ENCODE data around the gene IFNA5.

IFNA5 gene

DNA sequence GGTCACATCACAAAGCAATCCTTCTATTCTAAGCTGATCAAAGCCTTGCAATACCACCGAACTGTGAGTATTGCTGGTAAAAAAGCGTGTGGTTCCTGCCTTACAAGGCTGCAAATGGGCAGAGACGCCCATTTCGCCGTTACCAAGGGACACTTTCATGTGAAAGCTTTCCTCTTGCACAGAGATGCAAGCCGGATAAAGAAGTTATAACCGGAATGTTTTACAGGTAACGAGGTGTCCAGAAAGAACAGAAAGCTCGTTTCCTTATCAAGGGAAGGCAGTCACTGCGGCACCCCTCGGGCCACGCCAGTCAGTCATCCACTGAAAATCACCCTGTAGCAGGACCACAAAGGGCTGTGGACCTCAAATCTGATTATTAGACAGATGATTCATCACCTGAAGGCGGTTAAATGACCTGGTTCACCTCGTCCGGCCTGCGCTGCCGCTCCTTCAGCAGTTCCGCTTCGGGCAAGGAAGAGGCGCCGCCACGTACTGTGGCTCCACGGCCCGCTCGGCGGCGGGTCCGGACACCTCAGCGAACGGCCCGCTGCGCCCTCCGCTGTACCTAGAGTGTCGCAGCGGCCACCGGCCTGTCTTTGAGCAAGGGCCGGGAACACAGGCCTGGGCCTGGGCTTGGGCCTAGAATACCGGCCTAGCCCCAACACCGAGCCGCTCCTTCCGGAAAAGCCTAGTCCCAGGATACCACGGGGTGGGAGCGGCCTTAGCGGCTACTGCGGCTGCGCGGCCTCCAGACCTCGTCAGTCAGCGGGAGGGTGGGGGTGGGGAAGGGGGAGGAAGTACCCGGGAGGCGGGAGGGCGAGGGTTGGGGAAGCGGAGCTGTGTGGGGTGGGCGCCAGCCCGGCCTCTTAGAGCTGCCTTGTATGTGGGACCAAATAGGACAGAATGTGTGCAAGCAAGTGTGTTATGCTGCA lies 29.9 kb upstream of the IFNA5 start, which contains the start of gene KLHL9:
Gene KLHL9, minus strand, starts transcription at position 704 of the 932 bp plus-strand sequence. Its CDS starts 545 bp downstream, at position 159.
- H3K4me1 ChIP-seq (ENCODE audit: insufficient read depth, poor library complexity, severe bottlenecking) = peaks cover 32% of the 10 kb centered on the region
- DNase-seq (ENCODE audit: low spot score) = peak; percentile 91

GRCh38 chr9:21333226-21333625 lies 28.1 kb upstream of the IFNA5 start:
- H3K9me3 ChIP-seq (ENCODE audit: severe bottlenecking) = no peaks in the 10 kb centered on the region
- H3K27ac ChIP-seq (ENCODE audit: poor library complexity, severe bottlenecking) = no peak overlapping the region
- peaks cover 35% of the 10 kb centered on the region for H3K4me1 ChIP-seq (ENCODE audit: insufficient read depth, poor library complexity, severe bottlenecking)
- H3K4me3 ChIP-seq (ENCODE audit: severe bottlenecking) = no peak overlapping the region
- peaks cover 50% of the 10 kb centered on the region for H3K36me3 ChIP-seq (ENCODE audit: low read depth)
- H3K27me3 ChIP-seq (ENCODE audit: insufficient read depth, poor library complexity, severe bottlenecking) = no peaks in the 10 kb centered on the region
- ATAC-seq (ENCODE audit: low read depth) (no peak), DNase-seq (ENCODE audit: low spot score) (no peak)
- TF ChIP-seq CTCF (IDR thresholded peaks at IDR 0.05; ENCODE audit: poor library complexity, severe bottlenecking) = no peak

More for the DNA sequence above, 29.9 kb upstream of the IFNA5 start, which contains the start of gene KLHL9:
- Histone ChIP-seq H3K9me3 (ENCODE audit: severe bottlenecking) (no peaks in the 10 kb centered on the region), H3K27ac (ENCODE audit: poor library complexity, severe bottlenecking) (peak within 1 kb of the TSS; percentile 80), H3K36me3 (ENCODE audit: low read depth) (peaks cover 43% of the 10 kb centered on the region), H3K4me3 (ENCODE audit: severe bottlenecking) (peak within 1 kb of the TSS; percentile 90), H3K27me3 (ENCODE audit: insufficient read depth, poor library complexity, severe bottlenecking) (no peaks in the 10 kb centered on the region)
- no peak for TF ChIP-seq CTCF (IDR thresholded peaks at IDR 0.05; ENCODE audit: poor library complexity, severe bottlenecking)
- peak; percentile 90 for ATAC-seq (ENCODE audit: low read depth)

DNA sequence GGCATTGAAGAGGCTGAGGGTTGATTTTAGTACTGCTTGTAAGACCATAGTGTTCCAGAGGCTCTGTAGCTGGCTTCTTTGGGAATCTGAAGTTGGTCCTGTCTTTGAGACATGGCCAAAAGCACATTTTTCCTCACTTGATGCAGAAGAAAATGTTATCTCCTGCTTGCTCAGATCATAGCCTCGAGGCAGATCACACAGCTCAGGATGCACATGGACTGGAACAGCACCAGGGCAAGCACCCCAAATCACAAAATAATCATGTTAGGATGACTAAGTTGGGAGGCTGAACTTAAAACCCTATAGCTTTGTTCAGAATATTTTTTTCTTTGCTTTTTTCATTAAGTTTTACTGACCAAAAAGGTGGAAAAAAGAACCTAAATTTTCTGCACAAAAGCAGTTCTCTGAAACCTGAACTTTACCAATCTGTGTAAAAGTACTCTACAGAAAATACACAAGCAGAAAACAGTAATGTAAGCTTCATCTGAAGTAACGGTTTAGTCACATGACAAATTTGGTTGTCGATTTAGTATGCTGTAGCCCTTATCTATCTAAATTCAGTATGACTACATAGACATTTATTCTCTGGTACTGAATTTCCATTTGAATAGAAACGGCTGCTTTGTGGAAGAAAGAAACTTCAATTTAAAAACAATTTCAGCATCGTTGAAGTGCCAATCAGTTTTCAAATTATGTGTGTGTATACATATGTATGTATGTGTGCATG lies 26.7 kb upstream of the IFNA5 start:
- Histone ChIP-seq H3K27me3 (ENCODE audit: insufficient read depth, poor library complexity, severe bottlenecking) (no peaks in the 10 kb centered on the region), H3K27ac (ENCODE audit: poor library complexity, severe bottlenecking) (no peak overlapping the region), H3K36me3 (ENCODE audit: low read depth) (peaks cover 50% of the 10 kb centered on the region), H3K4me3 (ENCODE audit: severe bottlenecking) (no peak overlapping the region), H3K9me3 (ENCODE audit: severe bottlenecking) (no peaks in the 10 kb centered on the region), H3K4me1 (ENCODE audit: insufficient read depth, poor library complexity, severe bottlenecking) (peaks cover 36% of the 10 kb centered on the region)
- ATAC-seq (ENCODE audit: low read depth) (no peak), DNase-seq (ENCODE audit: low spot score) (no peak)
- TF ChIP-seq CTCF (IDR thresholded peaks at IDR 0.05; ENCODE audit: poor library complexity, severe bottlenecking) = no peak

DNA sequence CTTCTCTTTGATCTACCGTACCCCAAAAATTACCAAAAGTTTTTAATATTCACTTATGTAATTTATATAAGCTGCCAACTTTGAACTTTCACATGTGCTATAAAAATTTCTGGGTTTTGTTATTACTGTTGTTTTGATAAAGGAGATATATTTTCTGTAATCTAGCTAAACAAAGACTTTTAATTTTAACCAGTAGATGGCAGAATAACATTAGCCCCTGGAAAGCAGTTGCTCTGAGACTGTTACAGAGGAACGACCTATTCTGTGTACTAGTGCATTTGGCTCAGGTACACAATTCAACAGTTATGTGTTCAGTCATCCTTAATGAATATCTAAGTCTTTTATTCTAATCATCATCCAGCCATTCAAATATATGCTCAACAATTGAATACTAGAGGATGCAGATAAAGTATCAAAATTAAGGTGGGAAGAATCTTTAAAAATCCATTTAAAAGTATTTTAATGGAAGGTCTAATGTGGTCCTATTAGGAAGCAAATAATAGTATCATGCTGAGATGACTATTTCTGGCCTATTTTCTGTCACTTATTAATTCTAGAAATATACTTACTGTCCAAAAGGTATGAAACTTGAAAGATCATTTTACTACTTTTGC lies 21.5 kb upstream of the IFNA5 start:
- DNase-seq (ENCODE audit: low spot score) (no peak), ATAC-seq (ENCODE audit: low read depth) (peak; percentile 91)
- Histone ChIP-seq H3K27me3 (ENCODE audit: insufficient read depth, poor library complexity, severe bottlenecking) (no peaks in the 10 kb centered on the region), H3K36me3 (ENCODE audit: low read depth) (peaks cover 24% of the 10 kb centered on the region), H3K9me3 (ENCODE audit: severe bottlenecking) (no peaks in the 10 kb centered on the region), H3K4me3 (ENCODE audit: severe bottlenecking) (no peak overlapping the region), H3K27ac (ENCODE audit: poor library complexity, severe bottlenecking) (no peak overlapping the region), H3K4me1 (ENCODE audit: insufficient read depth, poor library complexity, severe bottlenecking) (peaks cover 10% of the 10 kb centered on the region)
- peak; percentile 92 for TF ChIP-seq CTCF (IDR thresholded peaks at IDR 0.05; ENCODE audit: poor library complexity, severe bottlenecking)

Measured in RWPE2 (cell line).